Muscle of back (tissue), 11 donors: ENCODE data around the gene NUP58. TPM values are rescaled to one million over a fixed set of nuclear protein-coding genes. Genes with fewer than 3 reads are reported as not detected.
A peak's percentile ranks its signal among the peaks of the same experiment; 100 is the strongest.

Experiments
- DNase-seq, 3 donors: peaks; one replicate each; pipeline versions ENCODE4 v3.0.0 to v3.0.0-alpha.2; 2013
- polyA plus RNA-seq, 10 donors: library from polyadenylated mRNA; unstranded; fragments of 120-200 nt; gene quantifications; one replicate each; pipeline ENCODE4 v1.2.1, GENCODE V29; 2013; ENCODE audit not compliant: insufficient read length in 10 of 10

The NUP58 gene
- polyA plus RNA-seq, 10 donors, result 27.5 to 50.3 (median 37.0) TPM

DNA sequence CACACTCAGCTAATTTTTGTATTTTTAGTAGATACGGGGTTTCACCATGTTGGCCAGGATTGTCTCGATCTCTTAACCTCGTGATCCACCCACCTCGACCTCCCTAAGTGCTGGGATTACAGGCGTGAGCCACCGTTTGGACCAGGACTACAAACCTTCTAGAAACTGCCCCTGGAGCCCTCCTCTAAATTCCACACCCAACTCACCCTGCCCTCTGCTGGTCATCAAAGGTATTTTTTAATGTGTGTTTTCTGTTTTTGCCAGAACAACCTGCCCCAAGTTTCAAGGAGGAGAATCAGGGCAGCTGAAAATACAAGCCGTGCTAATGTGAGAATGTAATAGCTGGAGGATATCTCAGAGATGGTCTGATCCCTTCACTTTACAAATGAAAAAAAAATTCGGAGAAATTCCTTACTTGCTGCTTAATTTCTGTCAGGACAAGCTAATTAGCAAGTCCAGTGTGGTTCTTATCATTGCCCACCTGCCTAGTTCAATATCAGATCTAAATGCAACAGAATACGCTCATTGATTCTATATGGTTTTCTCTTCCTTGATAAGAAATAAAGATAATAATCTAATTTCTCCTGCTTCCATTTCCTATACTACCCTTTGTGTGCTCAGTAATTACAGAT is 74.4 kb downstream of the NUP58 start:
- DNase-seq, result peak; percentile 2 to 38 (median 17)

DNA sequence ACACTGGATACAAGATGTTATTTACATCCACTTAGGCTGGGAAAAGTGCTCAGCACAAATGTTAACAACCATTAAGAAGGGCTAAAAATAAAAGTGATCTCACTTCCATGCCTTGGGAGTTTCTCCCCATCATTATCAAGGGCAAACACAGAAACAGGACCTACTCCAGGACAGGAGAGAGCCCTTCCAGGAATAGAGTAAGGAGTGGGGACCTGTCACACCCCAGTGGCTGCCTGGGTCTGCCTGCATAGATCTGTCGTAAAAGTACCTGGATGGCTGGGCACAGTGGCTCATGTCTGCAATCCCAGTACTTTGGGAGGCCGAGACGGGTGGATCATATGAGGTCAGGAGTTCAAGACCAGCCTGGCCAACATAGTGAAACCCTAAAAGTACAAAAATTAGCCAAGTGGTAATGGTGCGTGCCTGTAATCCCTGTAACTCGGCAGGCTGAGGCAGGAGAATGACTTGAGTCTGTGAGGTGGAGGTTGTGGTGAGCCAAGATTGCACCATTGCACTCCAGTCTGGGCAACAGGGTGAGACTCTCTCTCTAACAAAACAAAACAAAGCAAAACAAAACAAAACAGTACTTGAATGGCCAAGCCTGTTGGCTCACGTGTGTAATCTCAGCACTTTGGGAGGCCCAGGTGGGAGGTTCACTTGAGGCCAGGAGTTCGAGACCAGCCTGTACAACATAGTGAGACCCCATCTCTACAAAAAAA is 76.0 kb downstream of the NUP58 start:
- no peak for DNase-seq

DNA sequence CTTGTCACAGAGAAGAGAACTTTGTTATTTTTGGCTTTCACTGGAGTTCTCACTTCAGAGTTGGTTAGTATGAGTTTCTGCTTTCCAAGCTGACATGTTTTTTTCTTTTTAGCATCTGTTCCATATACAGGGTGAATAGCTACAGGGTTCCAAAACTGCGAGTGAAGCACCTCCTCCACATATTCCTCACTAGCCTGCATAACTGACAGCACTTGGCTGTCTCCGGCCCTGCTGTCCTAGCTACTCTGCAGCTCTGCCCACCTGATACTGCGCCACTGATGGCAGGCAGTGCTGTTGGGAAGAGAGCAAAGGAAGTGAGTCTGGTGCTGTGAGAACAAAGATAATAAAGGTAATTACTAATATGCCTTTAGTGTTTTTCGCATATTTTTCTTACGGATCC is 77.1 kb downstream of the NUP58 start:
- DNase-seq, result no peak

DNA sequence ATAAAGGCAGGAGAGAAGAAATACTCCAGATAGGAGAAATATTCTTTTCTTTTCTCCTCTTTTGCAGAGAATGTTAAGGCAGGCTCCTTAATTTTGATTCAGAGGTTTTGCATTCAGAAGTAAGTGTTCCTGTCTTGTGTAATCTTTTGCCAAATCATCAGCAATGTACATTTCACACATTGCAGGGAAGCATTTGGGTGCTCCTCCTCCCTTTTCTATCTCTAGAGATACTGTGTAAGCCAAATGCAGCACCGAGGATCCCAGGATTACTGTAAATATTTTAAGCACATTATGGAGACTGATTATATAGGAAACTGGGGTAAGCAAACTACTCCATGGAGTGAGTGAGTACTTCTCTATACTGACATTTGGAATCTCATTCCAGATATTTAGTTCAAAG is 77.6 kb downstream of the NUP58 start:
- DNase-seq, result no peak

- DNase-seq, result no peak
Measured at GRCh38 chr13:25380082-25380481, 78.7 kb downstream of the NUP58 start.

DNA sequence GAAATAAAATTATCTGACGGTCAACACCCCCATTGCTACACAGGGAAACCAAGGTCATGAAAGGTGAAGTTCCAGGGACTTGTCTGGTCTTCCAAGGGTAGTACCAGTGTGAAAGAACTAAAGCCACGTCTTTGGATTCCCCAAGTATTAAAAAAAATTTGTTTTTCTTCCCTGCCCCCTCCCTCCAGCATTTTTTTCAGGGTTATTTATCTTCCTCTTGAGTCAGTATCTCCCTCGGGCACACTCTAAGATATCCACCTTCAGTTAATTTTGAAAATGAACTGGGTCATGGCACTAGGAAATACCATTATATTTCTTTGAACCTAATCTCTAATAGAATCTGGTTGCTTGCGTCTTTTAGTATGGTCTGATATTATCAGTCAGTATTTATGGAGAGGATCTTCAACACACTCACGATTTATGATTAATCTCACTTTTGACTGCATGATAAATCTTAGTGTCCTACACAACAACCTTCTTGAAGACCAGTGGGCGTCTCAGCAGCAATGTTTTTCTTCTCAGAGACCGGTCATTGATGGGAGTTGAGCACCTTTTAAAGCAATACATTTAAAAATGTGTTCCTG is 79.4 kb downstream of the NUP58 start:
- DNase-seq, result no peak

DNA sequence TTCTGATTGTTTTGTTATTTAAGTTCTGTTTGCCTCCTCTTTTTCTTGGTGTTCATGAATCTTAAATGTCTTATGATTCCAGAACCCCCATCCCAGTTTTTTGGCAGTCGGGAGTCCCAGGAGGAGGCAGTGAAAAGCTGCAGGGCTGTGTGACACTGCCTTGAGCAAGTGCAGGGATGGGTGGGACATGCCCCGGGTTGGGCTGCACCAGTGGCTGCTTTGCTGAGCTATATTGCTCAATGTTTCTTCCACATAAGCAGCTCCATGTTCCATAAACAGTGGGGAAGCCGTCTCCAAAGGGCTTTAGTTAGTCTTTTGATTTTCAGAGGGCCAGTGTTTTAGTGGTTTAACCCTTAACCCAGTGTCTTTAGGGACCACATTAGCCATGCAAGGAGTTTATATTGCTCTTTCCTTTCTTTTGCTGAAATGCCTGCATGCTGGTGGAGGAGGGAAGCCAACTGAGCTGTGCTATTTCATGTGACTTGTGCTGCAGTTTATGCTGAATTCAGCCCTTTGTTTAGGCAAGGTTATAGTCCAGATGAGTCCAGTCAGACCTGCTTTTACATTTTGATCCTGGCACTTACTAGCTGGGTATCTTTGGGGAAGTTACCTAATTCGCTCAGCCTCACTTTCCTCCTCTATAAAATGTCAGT is 83.5 kb downstream of the NUP58 start:
- no peak for DNase-seq

DNA sequence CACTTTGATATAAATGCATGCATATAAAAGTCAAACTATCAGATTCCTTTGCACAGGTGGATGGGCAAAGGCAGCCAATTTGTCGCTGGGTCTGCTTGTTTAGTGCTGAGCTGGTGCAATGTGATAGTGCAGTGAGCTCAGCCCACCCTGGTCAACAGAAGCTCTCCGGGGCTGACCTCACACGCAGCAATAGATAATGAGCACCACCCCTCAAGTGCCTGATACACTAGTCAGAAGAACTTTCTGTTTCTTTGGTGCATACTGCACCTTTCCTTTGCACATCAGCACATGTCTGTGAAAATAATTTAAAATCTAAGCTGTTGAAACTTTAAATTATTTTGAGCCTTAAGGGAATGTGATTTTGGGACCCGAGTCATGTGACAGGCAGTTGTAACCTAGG is 90.5 kb downstream of the NUP58 start:
- DNase-seq, result no peak

Other genes with a start within 250 kb of the NUP58 start
- under 1 TPM; 0.25 to 0.73 (median 0.56) TPM for gene PABPC3, start 205.5 kb upstream of the NUP58 start, polyA plus RNA-seq
- under 1 TPM; 0.03 to 0.50 (median 0.06) TPM for gene AMER2, start 129.3 kb upstream of the NUP58 start, polyA plus RNA-seq
- 10 to 100 TPM in 9 of 10 donors, 1 to 10 TPM in 1; 9.8 to 13.7 (median 12.4) TPM for gene MTMR6, start 14.1 kb upstream of the NUP58 start, polyA plus RNA-seq
- 1 to 10 TPM; 1.5 to 3.6 (median 2.2) TPM for gene ATP8A2, start 70.3 kb downstream of the NUP58 start, polyA plus RNA-seq